ENCODE measurements around the gene MYH8.
A peak's percentile ranks its signal among the peaks of the same experiment; 100 is the strongest.

The MYH8 gene

DNA sequence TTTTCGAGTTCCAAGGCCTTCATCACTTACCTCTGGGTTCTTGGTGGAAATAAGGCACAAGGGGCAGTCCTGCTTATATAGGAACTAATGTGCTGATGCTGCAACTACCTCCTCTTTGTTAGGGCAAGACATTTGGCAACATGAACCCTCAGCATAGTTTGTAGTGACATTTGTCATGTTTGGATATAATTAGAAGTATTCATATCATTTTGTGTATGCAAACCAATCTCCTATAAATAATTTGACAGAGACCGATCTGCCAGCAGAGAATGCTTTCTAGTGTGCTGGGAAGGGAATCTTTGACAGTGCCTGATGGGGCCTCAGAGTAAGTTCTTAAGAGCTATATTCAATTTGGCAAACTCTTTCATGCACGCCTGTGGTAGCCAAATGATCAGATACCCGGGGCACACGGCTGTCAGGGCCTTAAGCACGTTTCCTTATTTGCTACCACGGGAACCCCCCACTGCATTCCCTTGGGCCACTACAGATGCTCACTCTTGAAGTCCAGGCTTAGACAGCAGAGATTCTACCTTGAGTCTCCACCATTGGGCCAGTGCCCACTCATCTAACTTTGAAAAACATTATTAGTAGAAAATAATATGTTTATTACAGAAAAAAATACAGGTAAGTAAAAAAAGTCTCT lies at the start of gene MYH8:
TSS of gene MYH8 (minus strand) at position 51 of the 643 bp plus-strand sequence. CDS start 1,723 bp downstream, outside the sequence.
- DNase-seq = no peak

DNA sequence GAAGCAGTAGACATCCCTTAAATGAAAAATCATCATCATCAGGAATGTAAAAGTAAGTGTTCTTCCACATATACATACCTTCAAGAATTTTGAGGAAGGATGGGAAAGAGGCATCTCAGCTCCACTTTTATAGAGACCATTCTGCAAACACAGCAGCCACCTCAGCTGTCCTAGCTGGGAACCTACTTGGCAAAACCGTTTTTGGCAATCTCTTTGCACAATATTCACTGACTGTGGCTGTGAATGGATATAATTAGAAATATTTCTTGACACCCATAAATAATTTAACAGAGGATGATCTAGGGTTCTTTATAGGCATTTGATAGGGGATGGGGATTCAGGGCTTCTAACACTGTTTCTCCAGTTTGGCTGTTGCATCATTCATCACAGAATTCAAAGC lies 47.7 kb upstream of the MYH8 start, which contains the start of gene MYH4:
TSS of gene MYH4 (minus strand) at position 101 of the 400 bp plus-strand sequence. CDS start 2,814 bp downstream, outside the sequence.
- DNase-seq = no peak

DNA sequence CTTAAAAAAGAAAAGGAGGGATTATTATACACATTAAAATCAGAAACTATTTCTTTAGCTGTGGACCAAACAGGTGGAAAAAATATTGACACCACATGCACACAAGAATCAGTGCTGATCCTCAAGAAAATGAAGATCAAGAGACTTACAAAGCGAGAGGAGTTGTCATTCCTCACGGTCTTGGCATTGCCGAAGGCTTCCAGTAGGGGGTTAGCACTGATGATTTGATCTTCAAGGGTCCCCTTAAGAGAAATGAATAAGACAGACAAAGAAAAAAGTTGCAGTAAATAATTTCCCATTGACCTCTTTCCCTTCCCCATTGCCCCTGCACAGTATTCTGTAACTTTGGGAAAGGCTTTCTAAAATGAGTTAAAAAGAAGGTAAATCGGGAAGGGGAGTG lies 41.7 kb upstream of the MYH8 start:
- DNase-seq = no peak

DNA sequence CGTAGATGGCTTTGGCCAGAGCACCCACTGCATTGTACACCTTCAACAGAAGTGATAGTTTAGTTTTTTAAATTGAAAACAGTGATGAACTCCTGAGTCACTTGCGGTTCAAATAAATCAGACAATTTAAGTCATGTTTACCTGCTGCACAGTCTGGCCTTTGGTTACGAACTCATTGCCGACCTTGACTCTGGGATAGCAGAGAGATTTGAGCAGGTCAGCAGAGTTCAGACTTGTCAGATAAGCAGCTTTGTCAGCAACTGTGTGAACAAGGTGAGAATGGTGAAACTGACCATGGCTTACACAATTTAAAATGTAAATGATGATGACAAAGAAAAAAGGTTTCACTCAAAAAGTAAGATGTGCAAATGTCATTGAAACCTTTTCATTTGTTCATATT lies 38.3 kb upstream of the MYH8 start:
- DNase-seq = no peak

DNA sequence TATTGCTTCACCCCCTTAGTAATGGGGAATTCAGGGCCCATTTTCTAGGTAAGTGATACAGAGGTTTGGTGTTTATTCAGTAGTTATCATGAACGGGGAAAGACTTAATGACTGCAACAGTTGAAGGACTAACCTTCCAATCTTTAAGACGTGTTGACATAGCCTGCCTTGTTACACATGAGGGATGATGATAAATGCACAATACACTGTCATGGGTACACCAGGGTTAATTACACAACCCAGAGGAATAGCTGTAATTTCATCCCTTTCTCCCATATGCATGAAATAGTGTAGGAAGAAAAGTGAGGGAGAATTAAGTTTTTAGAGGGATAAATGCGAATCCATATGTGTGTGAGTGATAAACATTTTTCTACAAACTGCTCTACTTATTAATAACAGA lies 37.0 kb upstream of the MYH8 start:
- DNase-seq = no peak

DNA sequence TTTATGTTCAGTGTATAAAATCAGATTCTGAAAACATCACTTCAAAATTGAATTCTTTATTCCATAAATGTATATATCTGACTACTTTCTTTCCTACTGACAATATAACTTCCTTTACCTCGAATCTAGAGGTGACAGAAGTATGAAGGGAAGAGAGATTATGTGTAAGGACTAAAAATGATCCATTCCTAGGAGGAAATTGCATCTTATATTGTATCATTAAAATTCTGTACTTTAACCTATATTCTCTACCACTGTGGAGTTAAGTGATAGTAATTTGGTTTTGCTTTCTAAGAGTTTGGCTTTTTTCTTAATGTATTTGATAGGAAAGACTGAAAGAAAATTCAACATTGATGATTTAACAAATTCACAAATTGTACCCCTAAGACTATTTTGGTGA lies 36.2 kb upstream of the MYH8 start:
- DNase-seq = no peak

DNA sequence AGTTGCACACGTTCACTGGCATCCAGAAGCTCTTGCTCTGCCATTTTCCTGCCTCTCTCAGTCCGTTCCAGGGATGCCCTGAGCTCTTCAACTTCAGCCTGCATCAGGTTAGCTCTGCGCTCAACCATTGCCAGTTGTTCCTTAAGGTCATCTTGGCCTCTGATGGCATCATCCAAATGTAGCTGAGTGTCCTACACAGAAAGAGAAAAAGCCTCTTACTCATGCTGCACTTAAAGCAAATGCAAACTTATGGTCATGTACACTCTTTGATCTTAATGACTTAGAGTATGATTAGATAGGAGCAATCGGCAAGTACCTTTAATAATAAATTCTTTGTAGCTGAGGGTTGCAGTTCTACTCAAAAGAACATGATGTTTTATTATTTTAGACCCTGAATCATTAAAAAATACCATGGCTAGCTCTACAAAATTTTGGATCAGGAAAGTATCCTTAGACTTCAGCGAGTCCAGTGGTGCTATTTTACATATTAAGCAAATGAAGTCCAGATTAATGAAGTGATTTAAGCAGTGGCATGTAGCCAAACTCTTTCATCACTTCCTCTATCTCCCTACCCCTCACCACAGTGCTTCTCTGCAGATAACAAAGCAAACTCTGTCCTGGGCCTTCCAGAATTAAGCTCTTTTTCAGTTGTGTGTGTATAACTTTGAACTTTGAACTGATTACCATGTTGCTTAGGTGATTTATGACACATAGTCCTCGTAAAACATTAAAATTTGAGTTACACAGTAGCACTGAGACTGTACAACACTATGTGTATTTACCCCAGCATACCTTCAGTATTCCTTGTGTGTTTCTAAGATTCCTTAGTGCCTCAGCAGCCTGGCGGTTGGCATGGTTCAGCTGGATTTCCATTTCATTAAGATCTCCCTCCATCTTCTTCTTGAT lies 25.5 kb upstream of the MYH8 start:
- DNase-seq = no peak

DNA sequence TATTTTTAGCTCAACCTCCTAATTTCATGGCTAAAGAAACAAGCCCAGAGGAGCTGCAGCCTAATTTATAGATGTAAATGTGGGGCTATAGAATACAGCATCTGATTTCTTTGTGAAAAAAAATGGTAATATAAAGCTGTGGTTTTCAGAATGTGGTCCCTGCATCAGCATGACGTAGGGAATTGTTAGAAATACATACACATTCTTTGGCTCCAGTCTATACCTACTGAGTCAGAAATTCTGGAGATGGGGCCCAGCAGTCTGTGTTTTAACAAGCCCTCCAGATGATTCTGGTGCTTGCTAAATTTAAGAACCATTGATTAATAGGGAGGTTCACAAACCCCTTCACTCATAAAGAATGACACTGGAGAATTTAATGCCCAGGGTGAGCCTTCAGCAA lies 18.1 kb upstream of the MYH8 start:
- DNase-seq = no peak

DNA sequence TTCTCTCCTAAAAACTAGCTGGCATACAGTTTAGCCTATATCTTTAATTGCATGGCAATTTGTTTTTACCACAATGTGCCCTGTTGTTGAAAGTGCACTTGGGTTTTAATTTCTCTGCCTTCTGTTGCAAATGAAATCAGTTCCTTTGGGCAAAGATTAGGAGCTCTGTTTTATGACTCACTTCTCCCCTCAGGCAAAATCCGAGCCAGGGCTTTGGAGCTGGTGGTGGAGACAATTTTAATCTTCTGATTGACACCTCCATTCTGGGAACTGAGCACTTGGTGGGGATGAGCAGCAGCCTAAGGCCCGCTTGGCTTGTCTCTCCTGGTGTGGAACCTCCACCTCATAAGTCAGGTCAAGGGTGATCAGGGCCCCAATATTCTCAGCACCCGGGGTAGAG lies 13.3 kb upstream of the MYH8 start:
- no peak for DNase-seq

DNA sequence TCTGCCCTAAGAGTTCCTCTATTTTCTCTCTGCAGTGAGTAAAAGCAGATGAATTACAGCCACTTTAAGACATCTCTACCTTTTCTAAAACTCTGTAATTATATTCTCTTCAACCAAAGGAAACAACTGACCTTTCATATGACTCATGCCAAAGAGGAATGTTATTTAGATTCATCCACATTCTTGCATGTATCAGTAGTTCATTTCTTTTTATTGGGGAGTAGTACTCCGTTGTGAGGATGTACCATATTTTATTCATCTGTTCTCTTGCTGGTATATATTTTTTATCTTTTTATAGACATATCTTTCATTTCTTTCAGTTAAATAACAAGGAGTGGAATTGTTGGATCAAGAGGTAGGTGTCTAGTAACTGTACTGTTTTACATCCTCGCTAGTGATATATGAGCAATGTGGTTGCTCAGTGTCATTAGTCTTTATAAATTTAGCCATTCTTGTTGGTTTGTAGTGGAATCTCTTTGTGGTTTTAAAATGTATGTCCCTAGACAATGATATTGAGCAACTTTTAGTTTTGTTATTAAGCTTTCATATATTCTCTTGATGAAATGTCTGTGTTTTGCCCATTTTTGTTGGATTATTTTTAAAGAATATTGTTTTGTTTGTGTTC lies 7.8 kb upstream of the MYH8 start:
- DNase-seq = no peak

DNA sequence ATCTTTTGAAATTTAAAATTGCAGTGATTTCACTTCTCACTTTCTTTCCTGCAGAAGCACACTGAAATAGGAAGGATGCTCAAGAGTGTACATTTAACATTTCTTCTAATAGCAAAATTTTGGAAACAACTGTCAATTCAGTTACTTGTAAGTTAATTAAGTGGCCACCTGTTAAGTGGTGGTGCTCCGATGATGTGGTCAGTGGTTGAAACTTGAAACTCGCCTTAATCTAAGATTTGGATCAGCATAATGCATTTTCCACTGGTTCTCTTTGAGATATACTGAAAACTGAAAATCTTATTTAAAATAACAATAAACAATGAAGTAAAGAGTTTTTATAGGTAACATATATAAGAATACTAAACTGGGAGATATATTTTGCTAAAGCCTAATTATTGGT lies 7.0 kb upstream of the MYH8 start:
- no peak for DNase-seq

DNA sequence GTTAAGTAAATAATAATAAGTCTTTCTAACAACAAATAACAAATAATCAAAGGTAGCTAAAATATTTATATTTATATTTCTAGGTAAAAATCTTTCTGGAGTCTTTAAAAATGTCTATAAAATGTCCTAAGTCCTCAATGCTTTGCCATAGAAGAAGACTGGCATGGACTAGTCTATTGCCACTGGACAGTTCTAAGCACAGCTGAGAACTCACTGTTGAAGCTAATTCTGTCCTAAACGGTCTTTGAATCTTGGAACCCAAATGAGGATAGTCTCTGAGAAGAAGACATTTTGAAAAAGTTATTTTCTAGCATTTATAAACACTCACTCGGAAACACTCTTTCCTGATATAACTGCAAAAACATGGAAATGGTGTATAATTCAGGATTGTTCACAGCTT lies 539 bp downstream of the MYH8 start:
- DNase-seq = no peak

DNA sequence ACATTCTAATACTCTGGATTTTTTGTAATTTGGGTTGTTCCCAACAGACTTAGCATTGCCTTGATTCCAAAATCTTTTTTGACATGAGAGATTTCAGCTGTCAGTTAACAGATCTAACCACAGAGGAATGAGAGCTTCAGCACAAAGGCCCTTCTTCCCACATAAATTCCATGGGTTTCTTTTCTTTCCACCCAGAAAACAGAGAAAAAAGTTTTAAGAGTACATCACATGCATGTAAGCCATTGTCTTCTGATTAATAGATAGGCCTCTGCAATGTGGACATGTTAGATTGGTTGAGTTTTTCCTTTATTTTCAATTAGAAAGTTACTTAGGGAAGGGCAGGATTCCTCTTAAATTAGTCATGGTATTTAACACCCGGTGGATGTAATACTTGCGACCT lies 939 bp downstream of the MYH8 start:
- DNase-seq = no peak

DNA sequence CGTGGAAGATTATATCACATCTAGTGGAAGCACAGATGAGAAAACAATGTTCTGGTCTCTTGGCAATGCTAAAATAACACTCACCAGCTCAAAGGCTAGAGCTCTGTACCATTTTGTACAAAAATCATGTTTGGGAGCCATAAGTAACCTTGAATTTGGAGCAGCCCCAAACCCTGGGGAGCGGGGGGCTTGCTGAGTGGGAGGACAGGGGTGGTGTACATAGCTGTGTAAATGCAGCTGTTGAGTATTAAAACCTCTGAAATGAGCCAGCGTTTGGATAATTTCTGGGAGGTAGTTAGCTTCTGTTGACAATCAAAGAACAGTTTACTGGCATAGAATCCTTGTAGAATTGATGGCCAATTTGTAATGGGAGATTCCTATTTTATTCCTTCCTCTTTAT lies 4.3 kb downstream of the MYH8 start:
- DNase-seq = no peak

DNA sequence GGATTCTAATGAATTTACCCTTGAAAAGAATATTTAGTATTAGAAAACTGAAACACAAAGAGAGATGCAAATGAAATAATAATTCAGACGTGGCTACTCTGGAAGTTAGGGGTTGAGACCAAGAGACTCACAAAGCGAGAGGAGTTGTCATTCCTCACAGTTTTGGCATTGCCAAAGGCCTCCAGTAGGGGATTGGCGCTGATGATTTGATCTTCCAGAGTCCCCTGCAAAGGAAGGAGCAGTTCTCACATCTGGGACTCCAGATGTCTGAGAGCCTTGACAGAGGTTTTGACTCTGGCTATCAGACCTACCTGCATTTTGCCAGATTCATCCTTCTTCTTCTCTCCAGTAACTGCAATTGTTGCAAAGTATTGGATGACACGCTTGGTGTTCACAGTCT lies 6.6 kb downstream of the MYH8 start:
- DNase-seq = no peak

DNA sequence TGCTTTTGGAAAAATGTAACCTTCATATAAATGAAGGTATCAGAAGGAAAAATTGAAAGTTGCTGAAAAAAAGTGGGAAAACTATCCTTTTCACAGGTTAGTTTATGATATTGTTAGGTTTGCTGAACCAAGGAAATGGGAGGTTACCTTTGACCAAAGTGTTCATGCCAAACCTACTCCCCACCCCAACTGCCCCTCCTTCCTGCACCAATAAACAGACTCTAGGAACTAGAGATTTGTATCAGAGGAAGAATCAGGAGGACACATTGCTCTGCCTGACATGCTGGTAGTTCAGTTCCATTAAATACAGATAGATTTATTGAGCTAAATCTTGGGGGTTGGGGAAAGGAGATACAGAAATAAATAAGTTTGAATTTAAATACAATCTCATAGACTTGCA lies 18.2 kb downstream of the MYH8 start:
- no peak for DNase-seq

DNA sequence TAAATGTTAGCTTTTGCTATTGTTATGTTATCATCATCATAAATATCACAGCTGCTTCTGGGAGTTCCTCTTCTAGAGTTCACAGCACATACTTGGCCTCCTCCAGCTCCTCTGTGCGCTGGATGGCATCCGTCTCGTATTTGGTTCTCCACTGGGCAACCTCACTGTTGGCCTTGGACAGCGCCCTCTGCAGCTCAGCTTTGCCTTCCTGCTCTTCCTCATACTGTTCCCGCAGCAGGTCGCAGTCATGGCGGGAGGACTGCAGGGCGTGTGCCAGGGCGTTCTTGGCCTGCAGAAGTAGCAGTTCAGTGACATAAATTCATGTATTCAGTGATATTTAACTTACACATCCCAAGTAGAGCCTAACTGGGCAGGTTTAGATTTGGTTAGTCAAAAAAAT lies 23.4 kb downstream of the MYH8 start:
- no peak for DNase-seq

DNA sequence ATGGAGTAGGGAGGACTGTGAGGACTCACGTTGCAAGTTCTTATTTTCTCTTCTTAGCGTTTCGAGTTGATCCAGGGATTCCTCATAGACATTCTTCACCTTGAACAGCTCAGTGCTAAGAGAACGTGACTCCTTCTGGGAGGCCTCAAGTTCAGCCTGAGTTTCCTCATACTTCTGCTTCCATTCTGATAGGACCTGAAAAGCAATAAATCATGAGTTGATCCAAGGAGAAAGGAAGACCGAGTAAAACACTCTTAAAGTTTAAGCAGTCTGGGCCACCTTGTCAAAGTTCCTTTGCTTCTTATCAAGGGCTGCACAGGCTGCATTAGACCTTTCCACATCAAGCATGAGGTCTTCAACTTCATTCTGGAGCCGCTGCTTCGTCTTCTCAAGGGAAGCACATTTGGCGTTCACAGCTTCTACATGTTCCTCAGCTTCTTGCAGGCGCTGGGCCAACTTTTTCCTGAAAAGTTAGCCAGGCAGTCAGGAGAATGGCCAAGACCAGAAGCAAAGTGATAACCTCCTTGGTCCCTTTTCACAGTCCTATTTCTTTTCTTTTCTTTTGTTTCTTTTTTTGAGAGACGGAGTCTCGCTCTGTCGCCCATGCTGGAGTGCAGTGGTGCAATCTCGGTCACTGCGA lies 25.1 kb downstream of the MYH8 start:
- DNase-seq = no peak

DNA sequence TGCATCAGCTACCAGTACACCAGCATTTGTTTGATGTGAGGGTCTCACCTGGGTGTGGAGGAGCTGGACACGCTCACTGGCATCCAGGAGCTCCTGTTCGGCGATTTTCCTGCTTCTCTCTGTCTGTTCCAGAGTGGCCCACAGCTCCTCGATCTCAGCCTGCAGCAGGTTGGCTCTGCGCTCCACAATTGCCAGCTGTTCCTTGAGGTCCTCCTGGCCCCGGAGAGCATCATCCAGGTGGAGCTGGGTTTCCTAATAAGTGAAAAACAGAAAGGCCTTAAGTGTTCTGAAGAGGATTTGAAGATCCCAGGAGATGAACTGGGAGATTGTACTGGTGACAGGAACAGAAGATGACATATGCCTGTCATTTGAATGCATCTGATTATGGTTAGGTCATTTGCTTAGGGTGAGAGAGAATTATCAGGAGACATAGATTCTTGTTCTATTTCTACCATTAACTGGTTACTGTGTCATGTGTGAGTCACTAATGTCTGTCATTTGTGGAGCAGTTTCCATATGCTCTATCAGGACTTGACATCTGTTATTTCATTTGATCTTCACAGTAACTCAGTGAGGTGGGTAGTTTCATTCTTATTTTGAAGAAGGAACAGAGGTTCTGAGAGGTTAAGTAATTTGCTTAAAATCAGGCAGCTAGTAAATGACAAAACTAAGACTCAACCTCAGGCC lies 27.4 kb downstream of the MYH8 start:
- no peak for DNase-seq

DNA sequence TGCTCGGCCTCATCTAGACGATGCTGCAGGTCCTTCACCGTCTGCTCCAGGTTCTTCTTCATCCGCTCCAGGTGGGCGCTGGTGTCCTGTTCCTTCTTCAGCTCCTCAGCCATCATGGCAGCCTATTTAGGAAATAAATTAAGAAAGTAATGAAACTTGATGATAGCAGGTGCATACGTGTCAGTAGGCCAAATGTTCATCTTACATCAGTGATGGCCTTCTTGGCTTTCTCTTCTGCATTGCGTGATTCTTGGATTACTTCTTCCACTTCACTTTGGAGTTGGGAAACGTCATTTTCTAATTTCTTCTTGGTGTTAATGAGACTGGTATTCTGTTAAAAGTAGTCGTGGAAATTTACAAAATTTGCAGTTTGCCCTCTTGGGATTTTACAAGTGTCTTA lies 28.9 kb downstream of the MYH8 start:
- DNase-seq = no peak

DNA sequence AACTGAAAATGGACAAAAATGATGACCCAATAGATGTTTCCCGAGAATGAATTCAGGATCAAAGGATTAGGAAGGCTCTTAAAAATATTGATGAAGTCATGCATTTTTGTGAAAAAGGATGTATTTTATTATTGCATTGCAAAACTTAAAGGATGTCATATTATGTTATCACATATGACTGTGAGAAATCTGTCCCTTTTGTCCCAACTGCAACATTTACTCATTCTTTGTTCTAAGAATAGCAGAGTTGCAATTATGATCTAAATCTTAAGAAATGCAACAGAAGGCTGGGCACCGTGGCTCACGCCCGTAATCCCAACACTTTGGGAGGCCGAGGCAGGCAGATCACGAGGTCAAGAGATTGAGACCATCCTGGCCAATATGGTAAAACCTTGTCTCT lies 35.9 kb downstream of the MYH8 start:
- DNase-seq = no peak

DNA sequence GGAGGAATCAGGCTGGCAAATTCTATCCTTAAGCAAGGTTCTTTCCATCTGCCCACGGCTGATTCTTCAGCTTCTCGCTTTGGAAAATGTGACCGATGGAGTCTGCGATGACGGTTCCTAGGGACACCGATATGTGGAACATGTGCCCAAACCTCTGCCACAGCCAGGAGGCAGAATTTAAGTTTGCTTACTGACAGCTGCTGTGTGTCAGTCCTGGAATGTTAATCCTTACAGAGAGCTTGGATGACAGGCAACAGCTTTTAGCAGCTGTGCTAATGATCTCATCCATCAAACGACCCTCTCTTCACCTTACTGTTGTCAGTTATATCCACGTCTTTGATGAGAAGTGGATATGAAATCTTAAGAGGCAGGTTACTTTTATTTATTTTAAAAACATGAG lies 37.6 kb downstream of the MYH8 start:
- peak; percentile 65 for DNase-seq

All from eye (tissue), 1 donor.